ENCODE measurements around the gene WIZ.

WIZ gene

DNA sequence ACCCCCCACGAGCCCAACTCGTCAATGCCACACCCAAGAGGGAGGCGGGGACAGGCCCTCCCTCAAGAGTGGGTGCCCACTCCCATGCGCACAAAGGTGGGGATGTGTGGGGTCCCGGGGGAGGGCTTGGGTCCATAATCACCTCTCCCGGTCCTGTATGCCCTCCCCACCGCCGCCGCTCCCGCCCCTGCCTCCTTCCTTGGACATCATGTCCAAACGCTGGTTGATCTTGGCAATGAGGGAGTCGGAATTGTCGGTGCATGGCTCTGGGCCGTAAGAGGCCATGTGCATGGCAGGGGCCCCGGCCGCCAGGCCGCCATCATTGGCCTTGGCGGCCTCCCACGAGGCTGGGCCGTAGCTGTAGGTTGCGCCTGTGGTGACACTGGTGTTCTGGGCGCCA is 76.1 kb downstream of the WIZ start:
- DNase-seq (ENCODE audit: low read depth), result no peak

DNA sequence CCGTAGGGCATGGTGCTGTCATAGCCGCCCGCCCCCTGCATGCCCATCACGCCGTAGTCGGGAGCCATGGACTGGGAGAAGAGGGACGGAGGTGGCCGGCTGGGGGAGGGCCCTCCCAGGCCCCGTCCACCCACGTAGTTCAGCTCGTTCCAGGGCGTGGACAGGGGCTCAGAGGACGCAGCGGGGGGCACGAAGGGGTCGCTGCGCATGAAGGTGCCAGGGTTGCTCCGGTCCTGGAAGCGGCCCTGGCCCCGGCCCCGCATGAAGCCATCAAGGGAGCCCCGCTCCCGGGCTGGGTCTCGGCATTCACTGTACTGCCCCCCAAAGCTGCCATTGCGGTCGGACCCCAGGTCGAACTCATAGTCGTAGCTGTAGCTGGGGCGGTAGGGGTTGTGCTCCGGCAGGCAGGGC is 76.9 kb downstream of the WIZ start:
- no peak for DNase-seq (ENCODE audit: low read depth)

DNA sequence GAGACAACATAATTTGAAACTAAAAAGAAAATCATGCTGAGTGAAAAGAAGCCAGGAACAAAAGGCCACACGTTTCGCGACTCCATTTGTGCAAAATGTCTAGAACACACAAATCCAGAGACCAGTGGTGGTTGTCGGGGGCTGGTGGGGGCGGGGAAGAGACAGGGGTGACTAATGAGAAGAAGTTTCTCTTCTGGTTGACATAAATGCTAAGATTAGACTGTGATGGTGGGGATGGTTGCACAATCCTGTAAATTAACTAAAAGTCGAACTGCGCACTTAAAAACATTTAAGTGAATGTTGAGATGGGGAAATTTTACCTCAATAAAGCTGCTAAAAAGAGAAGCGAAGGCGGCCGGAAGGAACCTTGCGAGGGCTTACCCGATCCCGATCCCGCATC is 77.3 kb downstream of the WIZ start:
- DNase-seq (ENCODE audit: low read depth), result no peak

DNA sequence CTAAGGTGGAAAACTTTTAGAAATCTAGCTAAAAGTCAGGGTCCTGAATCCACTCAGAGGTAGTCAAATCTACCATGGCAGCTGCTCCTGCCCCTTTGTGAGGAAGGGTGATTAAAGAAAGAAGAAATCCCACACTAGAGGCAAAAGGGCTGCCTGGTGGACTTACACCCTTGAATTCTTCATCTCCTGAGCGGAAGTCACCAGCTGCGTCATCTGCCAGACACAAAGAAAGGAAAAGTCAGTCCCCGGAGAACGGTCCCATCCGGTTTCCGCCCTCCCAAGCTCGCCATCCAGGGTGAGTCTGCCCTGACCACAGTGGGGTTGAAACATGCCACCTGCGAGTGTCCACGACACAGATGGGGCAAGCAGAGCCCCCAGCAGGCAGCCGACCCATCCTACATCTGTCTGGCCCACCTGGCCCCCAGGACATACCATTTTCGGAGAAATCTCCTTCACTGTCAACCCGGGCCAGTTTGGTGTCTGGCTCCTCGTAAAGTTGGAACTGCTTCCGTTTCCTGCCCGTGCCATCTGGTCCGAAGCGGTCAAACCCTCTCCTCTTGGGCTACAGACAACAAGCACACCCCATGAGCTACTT is 77.9 kb downstream of the WIZ start:
- DNase-seq (ENCODE audit: low read depth), result no peak

DNA sequence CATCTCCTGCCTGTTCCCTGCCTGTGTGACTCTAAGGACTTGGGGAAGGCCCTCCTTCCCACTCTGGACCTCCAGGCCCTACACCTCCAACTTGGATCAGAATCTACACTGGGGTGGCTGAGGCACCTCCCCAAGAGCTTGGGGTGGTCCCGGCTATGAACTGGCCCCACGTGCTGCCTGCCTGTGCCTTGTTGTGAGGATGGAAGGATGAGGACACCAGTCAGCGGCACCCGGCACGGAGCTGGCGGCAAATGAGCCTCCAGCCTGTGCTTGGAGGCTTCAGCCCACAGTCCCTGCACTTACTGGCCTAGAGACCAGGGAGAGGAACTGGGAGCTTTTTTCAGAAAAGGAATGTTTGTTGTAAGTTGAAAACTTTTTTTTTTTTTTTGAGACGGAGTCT is 78.6 kb downstream of the WIZ start:
- DNase-seq (ENCODE audit: low read depth), result no peak
